NCI-H128 (cell line): ENCODE results near the gene TBXAS1.

ENCODE experiments used
- DNase-seq: peaks from one replicate; lab custom pipeline; 2025; ENCODE audit not compliant: unreplicated experiment; lab: John Stamatoyannopoulos, UW

The TBXAS1 gene

DNA sequence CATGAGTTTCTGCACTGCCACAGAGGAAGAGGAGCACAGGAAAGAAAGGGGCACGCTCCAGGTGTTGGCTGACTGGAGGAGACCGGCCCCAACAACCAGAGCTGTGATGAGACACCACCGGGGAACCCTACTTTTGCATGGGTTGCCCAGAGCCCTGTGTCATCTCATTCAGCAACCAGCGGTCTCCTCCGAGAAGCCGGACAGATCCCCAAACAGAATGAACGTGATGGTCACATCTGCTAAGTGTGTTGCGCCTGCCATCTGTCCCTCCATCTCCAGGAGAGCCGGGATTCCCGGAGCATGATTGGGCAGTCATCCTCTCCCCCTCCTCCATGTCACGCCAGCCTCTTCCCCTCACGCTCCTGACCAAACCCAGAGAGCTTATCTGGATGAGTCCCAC is 210.8 kb downstream of the TBXAS1 start:
- DNase-seq, result no peak

DNA sequence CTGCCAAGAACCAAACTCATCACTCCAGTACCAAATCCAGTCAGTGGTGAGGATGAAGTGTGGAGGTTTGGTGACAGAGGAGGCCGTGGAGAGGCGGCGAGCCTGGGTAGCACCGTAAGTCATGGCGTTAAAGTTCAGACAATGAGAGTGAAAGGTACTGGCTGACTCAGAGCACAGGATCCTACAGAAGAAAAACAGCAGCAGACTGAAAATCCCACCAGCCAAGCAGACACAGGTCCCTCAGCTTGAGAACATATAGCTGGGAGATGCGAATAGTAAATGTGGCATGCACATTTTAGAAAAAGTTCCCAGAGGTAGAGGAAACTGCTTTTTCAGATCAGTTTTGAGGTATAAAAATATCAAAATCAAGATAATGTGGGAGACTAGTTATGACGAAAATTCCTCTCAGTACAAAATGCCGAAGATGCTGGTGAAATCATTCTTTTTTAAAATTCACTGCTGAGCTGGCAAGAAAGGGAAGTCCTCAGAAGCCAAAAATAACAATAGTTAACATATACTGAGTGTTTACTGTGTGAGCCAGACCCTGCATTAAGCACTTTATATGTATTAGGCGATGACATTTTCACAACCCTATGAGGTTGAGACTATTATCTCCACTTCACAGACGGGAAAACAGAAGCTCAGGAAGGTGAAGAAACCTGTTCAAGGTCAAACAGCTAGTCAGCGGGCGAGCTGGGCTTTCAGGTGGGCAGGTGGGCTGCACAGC is 212.8 kb downstream of the TBXAS1 start:
- no peak for DNase-seq

DNA sequence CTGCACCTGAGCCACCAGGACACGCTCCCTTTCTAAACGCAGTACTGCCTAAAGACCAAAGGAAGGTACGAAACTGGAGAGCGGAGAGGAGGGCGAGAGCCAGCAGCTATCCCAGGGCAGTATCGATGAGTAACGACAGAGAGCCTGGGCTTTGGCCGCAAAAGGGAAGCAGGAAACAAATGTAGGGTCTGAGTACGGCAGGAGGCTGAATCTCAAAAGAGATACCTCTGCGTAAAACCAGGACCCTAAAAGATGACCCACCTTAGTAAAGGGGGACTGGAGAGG is 213.3 kb downstream of the TBXAS1 start:
- DNase-seq, result no peak

DNA sequence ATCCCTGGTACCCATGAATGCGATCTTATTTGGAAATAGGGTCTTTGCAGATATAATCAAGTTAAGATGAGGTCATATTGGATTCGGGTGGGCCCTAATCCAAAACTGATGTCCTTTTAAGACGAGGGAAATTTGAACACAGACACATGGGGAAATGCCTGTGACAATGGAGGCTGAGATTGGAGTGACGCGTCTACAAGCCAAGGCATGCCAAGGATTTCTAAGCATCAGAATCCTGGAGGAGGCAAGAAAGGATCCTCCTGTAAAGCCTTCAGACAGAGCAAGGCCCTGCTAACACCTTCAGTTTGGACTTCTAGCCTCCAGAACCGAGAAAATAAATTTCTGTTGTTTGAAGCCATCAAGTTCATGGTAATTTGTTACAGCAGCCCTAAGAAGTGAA is 215.2 kb downstream of the TBXAS1 start:
- no peak for DNase-seq

DNA sequence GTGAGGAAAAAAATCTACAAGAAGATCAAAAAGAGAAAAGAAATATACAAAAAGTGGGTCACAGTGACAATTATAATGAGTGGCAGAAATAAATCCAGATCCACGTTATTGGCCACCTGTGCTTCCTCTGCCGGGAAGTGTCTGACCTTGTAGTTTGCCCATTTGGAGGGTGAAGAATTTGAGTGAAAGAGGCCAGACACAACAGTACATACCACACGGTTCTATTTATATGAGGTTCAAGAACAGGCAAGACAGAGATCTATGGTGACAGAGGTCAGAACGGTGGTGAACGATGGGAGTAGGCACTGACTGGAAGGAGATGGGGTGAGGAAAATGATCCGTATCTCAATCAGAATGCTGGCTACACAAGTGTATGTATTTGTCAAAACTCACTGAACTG is 216.6 kb downstream of the TBXAS1 start:
- no peak for DNase-seq

GRCh38 chr7:140047197-140047596 is 218.1 kb downstream of the TBXAS1 start:
- no peak for DNase-seq

GRCh38 chr7:140048138-140048537 is 219.1 kb downstream of the TBXAS1 start:
- DNase-seq, result no peak

- DNase-seq, result no peak
Observed at GRCh38 chr7:140048989-140049338, 219.9 kb downstream of the TBXAS1 start.

DNA sequence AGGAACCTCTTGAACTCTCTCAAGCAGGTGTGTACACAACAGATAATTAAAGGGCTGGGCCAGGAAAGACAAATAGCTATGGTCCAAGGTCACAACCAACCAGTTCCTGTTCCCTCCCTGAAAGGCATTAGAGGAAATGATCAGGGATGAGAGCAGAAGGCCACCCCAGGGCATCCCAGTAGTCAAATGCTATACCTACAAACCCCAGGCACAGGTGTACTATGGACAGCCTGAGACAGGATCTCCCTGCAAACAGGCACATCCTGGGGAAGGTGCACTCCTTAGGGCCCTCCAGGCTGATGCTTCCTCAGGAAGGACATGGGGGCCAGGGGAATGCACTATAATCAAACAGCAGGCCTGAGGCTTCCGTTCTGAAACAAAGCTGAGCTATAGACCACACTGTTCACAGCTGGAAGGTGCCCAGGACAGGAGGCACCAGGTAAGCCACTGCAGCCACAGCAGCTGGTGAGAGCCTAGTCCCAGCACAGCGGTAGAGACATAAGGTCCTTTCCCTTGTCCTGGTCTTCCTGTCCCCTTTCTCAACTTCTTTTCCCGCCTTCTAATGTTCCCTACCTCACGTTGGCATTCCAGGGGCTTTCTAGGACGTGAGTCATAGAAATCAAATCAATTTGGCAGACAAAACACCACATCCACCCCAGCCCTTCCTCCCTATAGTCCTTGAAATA is 220.4 kb downstream of the TBXAS1 start:
- DNase-seq, result no peak

DNA sequence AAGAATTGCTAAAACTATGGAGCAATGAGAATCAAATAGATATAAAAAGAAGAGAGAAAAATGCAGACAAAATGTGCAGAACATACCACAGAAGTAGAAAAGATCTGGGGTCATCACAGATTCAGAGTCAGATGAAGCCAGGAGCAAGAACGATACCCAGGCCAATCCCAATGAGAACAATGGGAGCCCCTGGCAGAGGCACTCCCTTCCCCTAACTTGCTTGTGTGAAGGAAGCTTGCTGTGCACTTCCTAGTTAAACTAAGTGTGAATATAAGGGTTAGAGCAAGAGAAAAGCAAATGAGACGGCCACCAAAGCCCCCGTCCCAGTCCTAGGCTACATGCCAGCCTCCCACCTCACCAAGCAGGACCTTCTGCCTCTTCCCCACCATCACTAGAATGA is 221.0 kb downstream of the TBXAS1 start:
- no peak for DNase-seq

DNA sequence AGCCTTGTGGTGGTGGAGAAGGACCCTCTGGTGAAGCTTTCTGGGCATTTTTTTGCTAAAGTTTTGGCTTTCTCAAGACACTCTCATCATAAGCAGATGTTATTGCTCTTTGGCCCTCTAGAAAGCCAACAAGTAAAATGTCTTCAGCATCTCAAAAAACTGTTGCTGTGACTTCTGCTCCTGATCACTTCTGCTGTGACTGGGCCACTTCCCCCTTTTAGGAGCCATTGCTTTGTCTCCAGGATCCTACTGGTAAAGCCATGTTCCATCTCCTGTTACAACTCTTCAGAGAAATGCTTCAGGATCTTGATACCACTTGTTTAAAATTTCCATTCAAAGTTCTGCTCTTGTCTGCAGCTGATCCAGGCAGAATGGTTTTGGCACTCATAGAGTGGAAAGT is 222.8 kb downstream of the TBXAS1 start:
- DNase-seq, result no peak

DNA sequence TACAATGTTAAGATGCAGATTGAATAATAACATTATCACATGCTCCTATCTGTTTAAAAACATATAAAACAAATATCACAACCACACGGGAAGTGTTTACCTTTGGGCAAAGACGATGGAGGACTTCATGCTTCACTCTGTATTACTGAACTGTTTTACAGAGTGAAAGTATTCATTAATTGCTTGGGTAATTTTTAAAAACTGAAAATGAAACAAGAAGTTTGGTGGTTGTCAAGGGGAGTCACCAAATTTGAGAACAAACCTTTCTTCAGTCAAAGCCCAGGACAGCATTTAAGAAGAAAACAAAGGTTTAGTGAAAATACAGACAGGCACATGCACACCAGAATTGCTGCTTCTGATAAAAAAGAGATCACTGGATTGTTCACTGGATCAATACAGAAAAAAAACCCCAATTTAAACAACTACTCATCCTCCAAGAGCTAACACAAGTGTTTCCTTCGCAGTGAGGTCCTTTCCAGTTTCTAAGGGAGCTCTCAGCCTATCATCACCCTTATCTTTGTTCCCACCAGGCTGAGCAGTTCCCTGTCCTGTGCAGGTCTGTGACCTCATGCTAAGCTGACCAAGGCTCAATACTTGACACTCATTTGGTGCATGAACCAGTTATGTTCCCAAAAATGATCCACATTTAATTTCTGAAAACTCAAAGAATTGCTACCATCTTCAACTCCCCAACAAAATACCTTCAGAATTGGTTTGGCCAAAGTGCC is 224.9 kb downstream of the TBXAS1 start:
- DNase-seq, result no peak

GRCh38 chr7:140054751-140055150 is 225.7 kb downstream of the TBXAS1 start:
- no peak for DNase-seq

DNA sequence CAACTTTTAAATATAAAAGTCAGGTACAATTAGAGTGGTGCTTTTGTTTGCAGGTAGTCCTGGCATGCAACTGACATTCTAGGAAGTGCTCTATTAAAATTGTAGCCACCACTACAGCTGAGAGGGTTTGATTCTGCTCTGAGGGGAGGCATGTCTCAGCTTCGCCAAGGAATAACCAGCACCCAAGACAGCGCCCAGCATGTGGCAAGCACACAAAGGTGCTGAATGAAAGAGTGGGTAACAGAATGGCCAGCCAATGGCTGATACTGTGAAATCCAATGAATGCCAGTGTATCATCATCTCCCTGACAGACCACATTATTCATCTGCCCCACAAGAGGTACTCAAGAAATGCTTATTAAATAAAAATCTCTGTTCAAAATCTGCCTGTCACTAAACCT is 226.8 kb downstream of the TBXAS1 start:
- no peak for DNase-seq

- no peak for DNase-seq
Observed at GRCh38 chr7:140056431-140057142, 227.5 kb downstream of the TBXAS1 start.

DNA sequence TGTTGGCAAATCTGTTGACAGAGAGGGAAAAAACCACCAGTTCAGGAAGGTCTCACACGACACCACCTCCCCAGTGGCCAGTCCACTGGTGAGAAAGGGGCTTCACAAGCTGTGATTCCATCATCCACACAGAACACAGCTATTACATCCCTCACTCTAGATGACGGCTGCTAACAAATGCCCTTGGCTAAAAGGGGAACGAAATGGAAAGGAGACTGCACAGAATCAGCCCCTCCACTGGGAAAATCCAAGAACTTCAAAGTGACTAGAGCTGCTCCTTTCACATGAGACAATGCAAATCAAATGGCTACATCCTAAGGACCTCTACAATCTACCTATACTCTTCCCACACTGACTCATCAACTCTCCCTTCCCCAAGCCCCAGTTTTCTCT is 228.1 kb downstream of the TBXAS1 start:
- no peak for DNase-seq

- DNase-seq, result no peak
Observed at GRCh38 chr7:140058517-140058916, 229.5 kb downstream of the TBXAS1 start.

DNA sequence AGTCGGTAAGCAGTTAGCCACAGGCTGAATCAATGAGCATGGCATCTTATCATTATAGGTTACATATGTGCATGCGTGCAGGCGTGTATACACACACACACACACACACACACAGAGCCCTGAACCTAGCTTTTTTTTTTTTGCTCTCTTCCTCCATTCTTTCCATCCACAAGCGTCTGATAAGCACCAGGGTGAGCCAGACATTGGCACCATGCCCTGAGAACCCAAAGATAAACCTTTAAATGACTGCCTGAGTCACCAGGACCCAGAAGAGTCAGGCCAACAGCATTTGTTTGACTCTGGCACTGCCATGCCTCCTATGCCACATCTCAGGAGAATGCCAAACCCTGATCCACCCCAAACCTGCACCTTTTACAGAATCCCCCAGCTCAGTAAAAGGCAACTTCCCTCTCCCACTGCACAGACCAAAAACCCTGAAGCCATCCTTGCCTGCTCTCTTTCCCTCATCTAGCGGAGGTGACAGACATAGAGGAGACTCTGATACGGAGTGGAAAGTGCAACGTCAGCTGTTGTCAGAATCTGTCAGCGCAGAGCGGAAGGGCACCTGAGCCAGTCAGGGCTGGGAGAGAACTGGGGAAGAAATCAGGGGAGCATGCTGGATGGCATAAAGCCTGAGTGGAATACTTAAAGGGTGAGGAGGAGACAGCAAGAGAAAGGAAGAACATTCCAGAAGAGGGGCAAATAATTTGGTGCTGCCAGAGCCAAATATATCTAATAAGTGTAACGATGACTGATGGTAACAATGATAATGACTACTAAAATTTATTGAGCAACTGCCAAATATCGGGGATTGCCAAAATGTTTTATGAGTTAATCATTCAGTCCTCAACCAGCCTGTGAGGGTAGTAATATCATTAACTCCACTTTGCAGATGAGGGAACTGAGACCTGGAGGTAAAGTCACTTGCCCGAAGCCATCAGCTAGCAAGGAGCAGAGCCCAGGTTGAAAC is 230.5 kb downstream of the TBXAS1 start:
- no peak for DNase-seq

GRCh38 chr7:140060243-140060630 is 231.2 kb downstream of the TBXAS1 start:
- no peak for DNase-seq

DNA sequence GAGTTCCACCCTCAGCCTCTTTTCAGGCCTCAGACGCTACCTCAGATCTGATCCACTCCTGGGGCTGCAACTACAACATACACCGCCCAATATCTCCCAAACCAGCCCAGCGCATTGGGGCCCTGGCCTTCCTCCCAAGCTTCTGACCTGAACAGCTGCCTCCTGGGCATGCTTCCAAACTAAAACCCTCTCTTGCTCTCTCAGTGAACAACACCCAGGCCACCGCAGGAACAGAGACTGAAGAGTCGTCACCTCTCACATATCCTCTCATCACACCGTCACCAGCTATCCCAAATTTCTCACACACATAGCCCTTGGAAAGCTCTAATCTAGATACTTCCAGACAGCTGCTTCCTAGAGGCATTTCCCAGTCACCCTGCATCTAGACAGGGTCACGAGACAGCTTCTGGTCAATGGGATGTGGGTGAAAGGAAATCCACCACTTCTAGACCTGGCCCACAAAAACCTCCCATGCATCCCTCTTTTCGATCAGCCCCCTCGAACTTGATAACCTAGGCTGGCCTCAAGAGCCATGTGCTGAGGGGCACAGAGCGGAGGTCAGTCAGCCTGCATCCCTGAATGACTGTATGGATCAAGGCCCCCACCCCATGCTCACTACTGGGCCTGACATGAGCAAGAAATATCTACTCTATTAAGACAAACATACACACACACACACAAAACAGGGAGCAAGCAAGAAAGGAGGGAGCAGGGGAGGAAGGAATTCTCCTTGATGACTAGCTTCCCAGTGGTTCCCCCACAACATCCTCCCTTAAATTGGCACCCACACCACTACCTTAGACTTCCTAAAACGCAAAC is 231.9 kb downstream of the TBXAS1 start:
- no peak for DNase-seq
